GOT3 (cell line): ENCODE results near the gene NIPBL.
"Not testable (repeated sequence)": the region's sequence is repeated elsewhere in the genome, so short reads cannot be mapped to it uniquely, and the experiment has no call there.

Source experiments
- DNase-seq: peaks from one replicate; lab custom pipeline; 2025; ENCODE audit warnings: mixed read lengths; lab: John Stamatoyannopoulos, UW

Gene NIPBL

GRCh38 chr5:36904677-36905076 lies 28.1 kb downstream of the NIPBL start:
- DNase-seq, result no peak

- no peak for DNase-seq
These were observed 32.1 kb downstream of the NIPBL start for GRCh38 chr5:36908544-36909260.

GRCh38 chr5:36915653-36916052 lies 39.1 kb downstream of the NIPBL start:
- DNase-seq, result no peak

- DNase-seq, result not testable (repeated sequence)
These were observed 40.0 kb downstream of the NIPBL start for GRCh38 chr5:36916614-36917013.

GRCh38 chr5:36917358-36917757 lies 40.8 kb downstream of the NIPBL start:
- DNase-seq, result not testable (repeated sequence)

- no peak for DNase-seq
These were observed 42.7 kb downstream of the NIPBL start for GRCh38 chr5:36919238-36919637.

- DNase-seq, result no peak
These were observed 43.1 kb downstream of the NIPBL start for GRCh38 chr5:36919650-36920049.

- DNase-seq, result no peak
These were observed 52.4 kb downstream of the NIPBL start for GRCh38 chr5:36928947-36929346.

- DNase-seq, result no peak
These were observed 52.9 kb downstream of the NIPBL start for GRCh38 chr5:36929438-36929837.

GRCh38 chr5:36932056-36932455 lies 55.5 kb downstream of the NIPBL start:
- DNase-seq, result no peak

GRCh38 chr5:36932699-36933098 lies 56.1 kb downstream of the NIPBL start:
- DNase-seq, result no peak

GRCh38 chr5:36934740-36935356 lies 58.3 kb downstream of the NIPBL start:
- no peak for DNase-seq

GRCh38 chr5:36935805-36936204 lies 59.2 kb downstream of the NIPBL start:
- DNase-seq, result no peak

- no peak for DNase-seq
These were observed 59.7 kb downstream of the NIPBL start for GRCh38 chr5:36936309-36936708.

- DNase-seq, result no peak
These were observed 61.6 kb downstream of the NIPBL start for GRCh38 chr5:36938129-36938528.

- no peak for DNase-seq
These were observed 63.6 kb downstream of the NIPBL start for GRCh38 chr5:36939969-36940858.

- DNase-seq, result no peak
These were observed 67.0 kb downstream of the NIPBL start for GRCh38 chr5:36943584-36943983.

GRCh38 chr5:36944024-36944423 lies 67.5 kb downstream of the NIPBL start:
- no peak for DNase-seq

- DNase-seq, result no peak
These were observed 68.1 kb downstream of the NIPBL start for GRCh38 chr5:36944607-36945225.

- DNase-seq, result no peak
These were observed 69.1 kb downstream of the NIPBL start for GRCh38 chr5:36945687-36946086.

- no peak for DNase-seq
These were observed 69.5 kb downstream of the NIPBL start for GRCh38 chr5:36946101-36946500.

- DNase-seq, result no peak
These were observed 71.5 kb downstream of the NIPBL start for GRCh38 chr5:36948041-36948440.
